Measurements from ENCODE around the gene MTMR11.

The MTMR11 gene

DNA sequence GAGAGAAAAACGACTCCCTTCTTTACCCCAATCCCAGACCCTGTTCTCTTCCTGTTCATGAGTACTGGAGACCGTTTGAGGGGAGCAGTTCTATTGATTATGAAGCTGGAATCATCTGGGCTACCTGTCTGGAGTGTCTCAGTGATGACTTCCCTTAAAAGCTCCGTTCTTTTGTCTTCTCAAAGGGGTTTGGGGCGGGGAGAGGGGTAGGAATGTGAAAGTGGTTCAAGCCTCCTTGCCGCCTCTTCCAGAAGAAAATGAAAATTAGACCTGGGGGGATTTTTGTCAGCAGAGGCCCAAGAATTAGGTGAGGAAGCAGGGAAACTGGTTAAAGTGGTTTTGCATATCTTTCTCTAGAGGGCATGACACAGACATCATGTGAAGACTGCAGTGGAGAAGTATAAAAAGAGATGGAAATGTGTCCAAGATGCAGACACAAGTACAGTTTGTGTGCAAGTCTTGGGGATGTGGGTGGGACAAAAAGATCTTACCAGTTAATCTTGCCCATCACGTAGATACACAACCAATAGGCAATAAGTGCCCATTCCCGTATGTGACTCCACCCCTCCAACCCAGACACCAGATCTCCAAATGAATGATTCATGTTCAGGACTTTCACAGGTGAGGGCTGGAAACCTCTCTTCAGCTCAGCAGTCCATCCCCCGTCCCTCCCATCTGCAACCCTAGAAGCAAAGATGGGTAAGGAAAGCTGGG lies 470 bp upstream of the MTMR11 start:
- peak; percentile 51 for DNase-seq

DNA sequence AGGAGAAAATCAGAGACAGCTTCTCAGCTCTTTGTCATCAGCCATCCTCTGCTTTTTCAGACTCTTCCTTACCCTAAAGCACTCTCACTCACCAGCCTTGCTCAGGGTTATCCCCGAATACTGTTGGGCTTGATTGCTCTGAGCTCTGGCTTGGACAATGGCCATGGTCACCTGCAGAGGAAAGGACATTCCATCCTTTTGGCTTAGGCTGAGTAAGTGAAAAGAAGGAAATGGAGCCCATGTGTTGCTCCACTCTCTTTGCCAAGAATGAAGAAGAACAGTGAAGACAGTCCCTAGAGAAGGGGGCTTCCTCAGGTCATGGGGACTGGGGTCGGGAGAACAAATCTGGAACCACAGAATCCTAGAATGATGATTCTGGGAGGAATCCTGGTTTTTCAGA lies 2.3 kb downstream of the MTMR11 start:
- DNase-seq, result no peak

DNA sequence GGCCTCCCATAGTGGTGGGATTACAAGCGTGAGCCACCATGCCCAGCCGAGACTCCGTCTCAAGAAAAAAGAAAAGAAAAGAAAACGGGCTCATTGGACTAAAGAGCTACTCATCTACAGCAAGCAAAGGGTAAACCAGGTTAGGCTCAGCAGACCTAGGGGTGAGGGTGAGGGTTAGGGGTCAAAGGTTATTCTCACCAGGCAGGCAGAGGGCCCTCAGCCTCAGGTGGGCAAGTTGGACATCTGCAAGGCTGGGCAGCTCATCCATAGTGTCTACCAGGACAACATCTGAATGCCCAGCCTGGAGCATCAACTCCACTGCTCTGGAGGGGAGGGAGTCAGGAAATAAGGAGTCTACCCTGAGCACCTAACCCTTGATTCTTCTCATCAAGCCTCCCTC lies 3.5 kb downstream of the MTMR11 start:
- DNase-seq, result no peak

DNA sequence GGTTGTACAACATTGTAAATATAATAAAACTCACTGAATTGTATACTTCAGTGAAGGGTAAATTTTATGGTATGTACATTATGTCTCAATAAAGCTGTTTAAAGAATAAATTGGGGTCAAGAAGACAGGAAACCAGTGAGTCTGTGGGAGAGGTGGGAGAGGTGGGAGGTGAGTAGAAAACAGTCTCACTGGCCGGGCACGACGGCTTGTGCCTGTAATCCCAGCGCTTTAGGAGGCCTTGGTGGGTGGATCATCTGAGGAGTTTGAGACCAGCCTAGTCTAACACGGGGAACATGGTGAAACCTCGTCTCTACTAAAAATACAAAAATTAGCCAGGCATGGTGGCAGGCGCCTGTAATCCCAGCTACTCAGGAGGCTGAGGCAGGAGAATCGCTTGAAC lies 4.2 kb downstream of the MTMR11 start:
- no peak for DNase-seq

DNA sequence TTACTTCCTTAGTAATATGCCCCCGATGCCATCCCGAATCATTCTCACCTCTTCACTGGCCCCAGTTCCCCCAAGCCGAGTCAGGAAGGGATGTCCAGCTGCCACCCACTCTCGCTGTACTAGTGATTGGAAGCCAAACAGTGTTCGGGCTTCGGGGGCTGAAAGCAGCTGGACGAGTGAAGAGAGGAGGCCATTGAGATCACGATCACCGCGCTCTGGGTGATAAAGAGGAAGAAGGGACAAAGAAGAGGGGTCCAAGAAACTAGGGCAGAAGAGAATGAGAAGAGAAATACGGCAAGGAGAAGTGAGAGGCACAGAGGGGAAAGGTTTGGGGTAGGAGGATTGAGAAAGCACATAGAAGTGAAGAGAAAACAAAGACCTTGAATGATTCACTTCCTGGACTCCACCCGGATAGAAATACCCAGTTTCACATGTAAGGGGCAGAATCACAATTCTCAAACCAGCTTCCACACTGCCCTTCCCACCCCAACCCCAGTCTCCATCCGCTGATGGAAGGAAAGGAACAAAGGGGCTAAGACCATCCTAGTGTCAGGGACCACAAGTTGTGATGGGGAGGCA lies 5.4 kb downstream of the MTMR11 start:
- peak; percentile 16 for DNase-seq

DNA sequence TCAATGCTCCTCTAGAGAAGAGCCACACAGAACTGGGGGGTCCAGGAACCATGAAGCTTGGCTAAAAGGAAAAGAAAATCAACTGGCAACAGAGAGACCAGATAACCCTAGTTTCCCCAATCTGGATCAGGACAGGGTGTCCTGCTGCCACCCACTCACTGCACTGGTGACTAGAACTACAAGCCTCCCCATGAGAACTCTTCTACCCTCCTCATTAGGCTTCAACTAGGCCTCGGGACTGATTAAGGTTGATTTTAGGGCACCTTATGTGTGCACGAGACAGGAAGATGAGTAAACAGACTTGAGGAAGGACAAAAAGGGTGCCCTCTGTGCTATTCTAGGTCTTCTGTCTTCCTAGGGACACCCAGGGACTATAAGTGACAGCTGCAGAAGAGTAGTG lies 6.8 kb downstream of the MTMR11 start:
- no peak for DNase-seq

DNA sequence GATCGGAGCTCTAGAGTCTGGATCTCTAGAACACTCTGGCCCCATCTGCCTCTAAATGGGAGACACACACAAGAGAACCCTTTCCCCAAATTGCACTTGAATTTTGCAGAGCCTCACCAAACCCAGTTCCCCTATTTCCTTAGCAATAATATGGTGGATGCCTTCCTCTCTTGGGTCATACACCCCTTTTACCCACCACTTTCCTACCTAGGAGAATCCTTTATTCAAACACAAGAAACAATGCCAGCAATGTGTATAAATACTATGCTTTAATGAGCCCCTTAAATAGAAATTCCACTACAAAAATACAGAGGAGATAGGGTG lies 8.3 kb downstream of the MTMR11 start:
- DNase-seq, result no peak

DNA sequence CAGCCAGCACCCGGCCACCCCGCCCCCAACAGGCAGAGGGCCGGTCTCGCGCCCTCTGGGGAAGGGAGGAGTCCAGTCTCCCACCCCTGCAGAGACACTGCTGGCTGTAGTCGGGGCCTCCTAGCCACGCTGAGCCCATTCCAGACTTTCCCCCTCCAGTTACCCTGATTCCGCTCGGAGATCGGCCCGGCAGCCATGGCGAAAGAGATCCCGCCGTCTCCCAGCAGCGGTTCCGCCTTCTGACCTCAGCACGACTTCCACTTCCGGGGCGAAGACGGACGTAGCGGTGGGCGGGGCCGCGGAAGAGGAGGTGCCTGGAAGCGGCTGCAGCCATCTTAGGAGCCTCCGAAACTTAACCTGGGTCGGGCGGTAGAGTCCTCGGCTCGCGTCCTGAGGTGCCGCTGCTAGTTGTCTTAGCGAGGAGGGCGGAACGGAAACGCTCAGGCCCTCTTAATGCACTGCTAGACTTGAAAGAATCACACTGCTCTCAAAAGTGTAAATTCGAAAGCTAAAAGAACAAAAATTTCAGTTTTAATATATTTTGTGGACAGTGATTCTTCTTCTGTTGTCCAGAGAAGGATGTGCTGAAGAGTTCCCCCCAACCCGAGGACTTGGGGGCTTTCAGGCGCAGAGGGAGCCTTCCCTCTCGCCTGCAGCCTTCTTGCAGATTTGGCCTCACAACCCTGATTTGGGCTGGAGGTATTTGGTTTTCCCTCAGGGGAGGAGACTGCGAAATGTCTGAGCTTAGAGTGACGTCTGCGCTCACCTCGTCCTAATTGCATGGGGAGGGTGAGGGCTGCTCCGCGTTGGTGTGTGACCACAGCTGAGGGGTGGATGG lies 8.9 kb downstream of the MTMR11 start, which contains the start of gene SF3B4:
TSS of gene SF3B4 (minus strand) at position 241 of the 838 bp plus-strand sequence. CDS start at position 197, 44 bp downstream.
- DNase-seq, result peak; percentile 93

DNA sequence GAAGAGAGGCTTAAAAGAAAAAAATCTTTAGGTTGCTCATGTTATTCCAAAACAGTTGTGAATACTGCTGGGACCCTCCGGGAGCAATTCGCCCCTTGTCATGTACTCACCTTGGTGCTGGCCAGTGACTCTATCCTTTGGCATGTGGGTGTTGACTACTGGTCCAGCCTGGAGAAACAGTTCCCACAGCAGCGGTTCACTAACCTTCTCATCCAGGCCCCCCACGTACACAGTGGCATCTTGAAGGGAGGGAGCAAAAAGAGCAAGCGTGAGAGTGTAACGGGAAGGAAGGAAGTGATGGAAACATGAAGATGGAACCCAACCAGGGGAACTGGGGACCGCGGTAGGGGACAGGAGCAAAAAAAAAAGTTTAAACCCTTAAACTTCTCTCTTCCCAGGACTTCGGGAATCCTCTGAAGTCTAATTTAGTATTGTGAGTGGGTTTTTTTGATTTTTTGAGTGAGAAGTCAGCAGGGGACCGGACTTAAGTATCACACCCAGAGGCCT lies 9.6 kb downstream of the MTMR11 start:
- peak; percentile 33 for DNase-seq

DNA sequence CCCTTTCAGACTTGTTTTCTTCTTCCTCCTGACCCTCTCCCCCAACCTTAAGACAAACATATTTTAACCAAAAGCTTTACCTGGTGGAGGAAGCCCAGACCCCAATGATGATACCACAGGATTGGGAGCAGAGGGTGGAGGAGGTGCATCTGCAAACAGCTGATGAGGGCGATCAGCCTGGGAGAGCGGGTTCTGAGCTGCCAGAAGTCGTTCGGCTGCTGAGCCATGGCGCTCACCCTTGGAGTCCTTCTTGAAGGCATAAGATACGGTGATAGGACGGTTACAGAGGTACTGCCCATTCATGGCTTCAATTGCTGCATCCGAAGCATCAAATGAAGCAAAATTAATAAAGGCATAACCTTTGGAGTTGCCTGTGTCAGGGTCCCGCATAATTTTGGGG lies 10.4 kb downstream of the MTMR11 start:
- no peak for DNase-seq

DNA sequence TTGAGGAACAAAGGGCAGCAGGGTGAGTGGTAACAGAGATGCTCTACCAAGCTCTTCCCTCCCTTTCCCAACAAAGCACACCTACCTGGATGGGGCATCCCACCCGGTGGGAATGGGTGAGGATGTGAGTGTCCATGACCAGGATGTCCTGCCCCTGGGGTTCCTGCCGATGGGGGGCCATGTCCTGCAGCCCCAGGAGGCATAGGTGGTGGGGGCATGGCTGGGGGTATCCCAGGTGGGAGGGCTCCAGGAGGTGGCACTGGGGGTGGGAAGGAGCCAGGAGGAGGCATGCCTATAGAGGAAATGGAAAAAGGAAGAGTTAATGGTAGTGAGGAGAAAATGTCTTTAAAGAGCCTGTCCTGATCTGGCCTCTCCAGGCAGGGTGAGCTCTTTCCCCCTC lies 10.9 kb downstream of the MTMR11 start:
- no peak for DNase-seq

DNA sequence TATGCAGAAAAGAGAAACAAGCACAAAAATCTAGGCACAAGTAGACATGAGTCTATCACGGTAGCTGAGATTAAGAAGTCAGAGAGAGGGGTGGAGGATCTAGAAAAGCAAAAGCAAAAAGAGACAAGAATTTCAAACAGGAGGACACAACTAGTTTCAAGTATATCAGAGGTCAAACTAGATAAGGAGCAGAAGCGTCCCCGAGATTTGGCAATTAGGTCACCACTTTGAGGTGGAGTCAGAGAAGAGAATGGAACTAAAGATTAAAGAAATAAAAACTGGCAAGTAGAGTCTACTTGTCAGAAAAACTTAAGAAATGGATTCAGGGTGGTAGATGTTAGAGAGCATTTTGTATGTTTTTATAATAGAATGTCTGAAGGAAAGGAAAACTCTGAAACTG lies 11.3 kb downstream of the MTMR11 start:
- no peak for DNase-seq

DNA sequence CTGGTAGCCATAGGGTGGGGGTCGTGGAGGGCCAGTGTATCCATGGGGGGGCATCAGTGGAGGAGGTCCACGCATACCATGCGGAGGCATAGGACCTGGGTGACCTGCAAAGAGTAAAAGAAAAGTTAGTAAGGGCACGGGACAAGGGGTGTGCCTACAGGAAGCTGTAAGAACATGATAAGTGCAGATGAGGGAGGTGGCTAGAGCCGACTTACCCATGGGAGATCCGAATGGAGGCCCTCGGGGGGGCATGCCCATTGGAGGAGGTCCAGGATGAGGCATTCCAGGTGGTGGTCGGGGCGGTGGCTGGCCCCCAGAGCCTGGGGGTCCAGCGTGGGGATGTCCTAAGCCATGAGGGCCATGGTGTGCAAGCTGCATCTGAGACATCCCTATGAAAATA lies 13.1 kb downstream of the MTMR11 start:
- no peak for DNase-seq

DNA sequence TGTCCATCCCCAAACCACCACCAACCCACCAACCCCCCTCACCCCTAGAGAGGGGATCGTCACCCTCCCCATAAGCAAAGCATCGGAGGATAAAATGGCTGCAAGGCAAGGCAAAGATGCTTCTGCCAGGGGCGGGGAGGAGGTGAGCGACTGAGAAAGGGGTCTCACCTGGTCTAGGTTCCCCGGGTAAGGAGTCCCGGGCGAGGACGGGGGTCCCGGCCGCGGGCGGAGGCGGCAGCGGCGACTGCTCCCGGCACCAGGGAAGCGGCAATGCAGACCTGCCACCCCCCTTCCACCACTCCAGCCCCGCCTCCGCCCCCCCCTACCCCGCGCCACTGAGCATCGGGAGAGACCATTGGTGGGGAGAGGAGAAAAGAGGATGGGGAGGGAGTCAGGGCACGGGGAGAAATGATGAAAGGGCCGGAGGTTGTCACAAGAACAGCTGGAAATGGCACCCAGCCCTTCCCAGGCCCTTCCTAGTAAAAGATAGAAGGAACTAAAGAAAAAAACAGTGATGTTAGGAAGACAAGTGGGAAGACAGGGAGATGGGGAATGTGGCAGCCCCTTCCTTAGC lies 19.0 kb downstream of the MTMR11 start, which contains the start of gene SV2A:
TSS of gene SV2A (minus strand) at position 274 of the 574 bp plus-strand sequence. CDS start 4,004 bp downstream, outside the sequence.
- peak; percentile 74 for DNase-seq

DNA sequence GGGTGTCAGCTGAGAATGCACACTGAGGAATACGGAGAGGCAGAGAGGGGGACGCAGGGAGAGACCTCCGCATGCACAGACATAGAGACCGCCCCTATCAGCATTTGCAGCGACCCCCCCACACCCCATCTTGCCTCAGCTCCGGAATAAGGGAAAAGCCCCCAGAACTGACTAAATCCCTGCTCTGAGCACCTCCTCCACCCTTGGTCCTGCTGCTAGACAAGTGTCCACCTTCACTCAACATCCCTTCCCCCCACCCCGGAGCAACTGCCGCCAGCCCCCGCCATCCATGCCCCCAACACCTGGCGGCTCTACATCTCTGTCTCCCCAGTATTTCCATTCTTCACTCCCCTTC lies 19.8 kb downstream of the MTMR11 start:
- no peak for DNase-seq

DNA sequence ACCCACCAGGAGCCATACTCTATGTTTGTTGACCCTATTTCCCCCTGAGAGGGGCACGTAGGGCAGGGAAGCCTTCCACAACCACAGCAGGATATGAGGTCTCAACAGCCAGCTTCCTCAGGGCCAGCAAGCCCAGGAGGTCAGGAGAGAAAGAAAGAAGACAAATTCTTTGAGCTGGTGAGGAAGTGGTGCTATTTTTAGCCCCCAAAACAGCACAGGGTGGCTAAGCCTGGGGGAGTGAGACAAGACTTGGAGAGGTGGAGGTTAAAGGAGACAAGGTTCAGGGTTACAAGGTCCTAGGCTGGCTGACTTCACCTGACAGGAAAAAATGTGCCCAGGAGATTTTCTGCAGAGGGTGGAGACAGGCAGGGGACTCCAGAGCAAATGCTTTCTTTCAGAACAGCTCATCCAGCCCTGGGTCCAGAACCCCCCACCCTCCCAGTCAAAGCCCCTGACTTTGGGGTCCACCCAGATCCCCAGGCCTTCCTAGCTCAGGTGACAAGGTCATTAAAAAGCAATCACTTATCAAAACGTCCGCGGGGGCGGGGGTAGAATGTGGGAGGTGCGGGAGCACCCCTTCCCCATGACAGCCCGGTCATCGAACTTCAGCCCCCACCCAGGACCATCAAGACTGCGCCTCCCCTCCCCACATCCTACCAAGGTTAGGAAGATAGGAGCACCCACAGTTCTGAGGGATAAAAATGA lies 20.3 kb downstream of the MTMR11 start:
- peak; percentile 9 for DNase-seq

DNA sequence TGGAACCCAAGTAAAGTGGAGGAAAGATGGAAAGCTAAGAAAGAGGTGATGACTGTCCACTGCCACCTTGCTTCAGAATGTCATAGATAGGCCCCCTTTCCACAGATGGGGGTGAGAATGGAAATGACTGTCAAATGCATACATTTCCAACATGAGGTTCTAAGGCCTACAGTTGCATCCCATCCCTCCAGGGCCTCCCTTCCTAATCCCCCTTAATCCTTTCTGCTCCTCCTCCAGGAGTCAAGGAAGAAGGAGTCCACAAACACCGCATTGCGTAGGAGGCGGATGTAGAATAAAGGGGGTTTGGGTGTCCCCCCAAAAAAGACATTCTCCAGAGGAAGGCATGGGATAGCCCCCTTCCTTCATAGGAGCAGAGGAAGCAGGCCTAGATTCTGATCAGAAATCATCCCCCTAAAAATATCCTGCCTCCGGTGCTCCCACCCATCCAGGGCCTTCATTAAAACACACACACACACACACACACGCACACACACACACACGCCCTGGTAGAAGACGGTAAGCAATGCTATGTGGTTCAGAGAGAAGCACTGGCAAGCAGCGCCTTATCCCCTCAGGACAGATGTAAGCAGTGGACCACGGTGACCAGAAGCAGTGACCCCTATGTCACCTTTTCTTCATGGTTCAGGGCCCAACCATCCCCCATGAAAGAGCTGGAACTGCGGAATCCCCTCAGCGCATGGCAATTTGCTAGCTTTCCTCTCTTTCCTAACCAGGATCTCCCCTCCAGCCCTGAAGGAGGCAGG lies 21.1 kb downstream of the MTMR11 start:
- DNase-seq, result peak; percentile 4

DNA sequence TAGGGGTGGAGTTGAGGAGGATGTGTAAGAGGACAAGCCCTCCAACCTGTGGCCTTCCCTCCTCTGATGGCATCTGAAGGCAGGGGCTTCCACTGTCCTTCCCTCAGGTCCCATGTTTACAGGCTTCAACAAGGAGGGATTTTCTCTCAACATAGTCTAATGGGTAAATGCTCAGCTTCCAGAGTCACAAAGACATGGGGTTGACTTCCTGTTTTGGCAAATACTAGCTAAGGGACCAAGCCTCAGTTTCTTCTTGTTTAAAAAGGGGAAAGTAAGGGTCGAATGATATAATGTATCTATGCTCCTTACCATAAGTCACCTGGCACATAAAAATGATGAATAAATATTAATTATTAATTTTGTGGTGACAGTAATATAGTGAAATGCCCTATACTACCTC lies 22.1 kb downstream of the MTMR11 start:
- no peak for DNase-seq

DNA sequence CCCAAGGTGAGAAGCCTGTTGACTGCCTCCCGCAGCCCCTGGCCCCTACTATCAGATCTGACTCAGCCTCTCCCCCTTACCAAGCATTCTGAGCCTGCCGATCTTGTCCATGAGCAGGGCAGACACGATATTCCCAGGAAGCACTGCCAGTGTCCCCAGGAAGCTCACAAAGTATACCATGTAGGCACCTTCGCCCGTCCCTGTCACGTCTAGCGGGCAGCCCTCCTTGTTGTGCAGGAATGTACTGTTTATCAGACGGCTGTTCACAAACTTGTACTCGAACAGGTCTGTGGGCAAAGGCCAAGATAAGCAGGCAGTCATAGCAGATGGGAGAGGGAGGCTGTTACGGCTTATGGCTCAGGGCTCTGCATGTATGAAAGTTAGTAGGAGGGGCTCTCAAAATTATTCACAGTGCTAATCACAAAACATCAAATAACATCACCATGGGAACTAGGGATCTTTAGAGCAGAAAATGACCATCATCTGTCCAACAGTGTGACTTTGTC lies 30.1 kb downstream of the MTMR11 start:
- no peak for DNase-seq

DNA sequence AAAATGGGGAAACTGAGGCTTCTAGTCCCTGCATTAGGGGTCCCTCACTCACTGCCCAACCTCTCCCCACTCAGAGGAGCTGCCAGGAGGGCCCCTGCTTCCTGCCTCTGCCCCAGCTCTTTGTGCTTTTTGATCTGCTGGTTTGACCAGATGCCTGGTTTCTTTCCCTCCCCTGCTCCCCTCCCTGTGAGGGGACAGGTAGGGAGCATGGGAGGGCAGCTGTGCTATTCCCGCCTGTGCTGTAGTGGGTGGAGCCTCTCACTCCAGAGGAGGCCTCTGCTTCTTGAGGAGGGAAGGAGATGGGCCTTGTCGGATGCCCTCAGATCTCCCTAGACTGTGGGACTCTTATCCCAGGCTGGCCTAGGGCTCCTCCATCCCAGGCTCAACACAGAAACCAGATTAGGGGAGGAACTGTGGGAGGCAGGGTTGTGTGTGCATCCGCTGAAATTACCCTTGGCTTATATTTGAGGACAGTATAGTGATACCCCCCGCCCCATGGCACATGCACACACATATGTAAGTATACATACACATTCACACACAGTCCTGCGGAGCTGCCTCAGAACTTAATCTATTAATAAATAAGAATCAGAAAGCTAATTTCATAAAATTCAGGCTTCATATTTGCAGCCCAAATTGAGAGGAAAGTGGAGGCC lies 32.7 kb downstream of the MTMR11 start:
- no peak for DNase-seq
